Measurements from ENCODE around the gene IL1B.

DNA sequence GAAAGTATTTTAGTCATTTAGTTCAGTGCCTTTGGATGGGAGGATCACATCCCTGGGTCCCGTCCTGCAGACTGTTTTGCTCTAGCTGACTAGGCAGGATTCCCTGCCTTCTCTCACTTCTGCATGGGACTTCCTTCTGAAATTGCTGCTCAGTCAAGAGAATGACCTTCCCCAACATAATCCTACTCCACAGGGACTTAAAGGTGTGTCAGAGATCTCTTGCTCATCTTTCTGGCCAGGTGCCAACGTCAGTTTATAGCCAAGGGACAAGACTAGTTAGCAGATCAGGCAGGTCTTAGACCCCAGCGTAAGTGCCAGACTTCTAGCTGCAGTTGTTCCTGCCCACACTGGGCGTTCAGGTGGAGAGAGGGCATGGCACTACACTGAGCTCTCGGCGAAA, 9.5 kb upstream of the IL1B start:
- TF ChIP-seq CTCF (IDR thresholded peaks at IDR 0.05): no peak
- no peak for TF ChIP-seq POLR2A (IDR thresholded peaks at IDR 0.05)
- TF ChIP-seq POLR2AphosphoS5 (IDR thresholded peaks at IDR 0.05): no peak
